Cortex of kidney (tissue), 1 donor: Measurements from ENCODE around the gene MYO7A.

Source experiments
- DNase-seq: peaks from one replicate; lab custom pipeline; 2025; lab: John Stamatoyannopoulos, UW

The MYO7A gene

GRCh38 chr11:77213589-77214428 is 85.8 kb downstream of the MYO7A start:
- no peak for DNase-seq

DNA sequence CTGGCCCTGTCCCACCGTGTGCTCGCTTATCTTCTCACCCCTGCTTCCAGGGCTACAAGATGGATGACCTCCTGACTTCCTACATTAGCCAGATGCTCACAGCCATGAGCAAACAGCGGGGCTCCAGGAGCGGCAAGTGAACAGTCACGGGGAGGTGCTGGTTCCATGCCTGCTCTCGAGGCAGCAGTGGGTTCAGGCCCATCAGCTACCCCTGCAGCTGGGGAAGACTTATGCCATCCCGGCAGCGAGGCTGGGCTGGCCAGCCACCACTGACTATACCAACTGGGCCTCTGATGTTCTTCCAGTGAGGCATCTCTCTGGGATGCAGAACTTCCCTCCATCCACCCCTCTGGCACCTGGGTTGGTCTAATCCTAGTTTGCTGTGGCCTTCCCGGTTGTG is 86.5 kb downstream of the MYO7A start:
- no peak for DNase-seq

GRCh38 chr11:77215106-77215505 is 87.1 kb downstream of the MYO7A start:
- DNase-seq: no peak

DNA sequence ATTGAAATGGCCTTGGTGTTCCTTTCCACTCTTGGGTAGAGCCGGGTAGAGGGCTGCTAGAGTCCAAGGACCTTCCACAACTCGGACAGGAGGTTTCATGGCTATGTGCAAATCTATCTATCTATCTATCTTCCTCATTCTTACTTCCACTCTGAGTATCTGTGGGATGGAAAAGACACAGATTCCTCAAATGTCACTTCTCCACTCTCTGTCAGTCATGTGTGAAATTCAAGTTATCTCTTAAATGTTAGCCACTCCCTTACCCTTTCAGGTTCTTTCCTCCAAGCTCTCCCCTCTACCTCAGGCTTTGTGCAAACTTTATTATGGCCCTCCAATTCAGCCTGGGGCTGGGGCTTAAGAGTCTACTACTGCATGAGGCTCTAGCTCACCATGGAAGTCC is 89.1 kb downstream of the MYO7A start:
- DNase-seq: no peak

DNA sequence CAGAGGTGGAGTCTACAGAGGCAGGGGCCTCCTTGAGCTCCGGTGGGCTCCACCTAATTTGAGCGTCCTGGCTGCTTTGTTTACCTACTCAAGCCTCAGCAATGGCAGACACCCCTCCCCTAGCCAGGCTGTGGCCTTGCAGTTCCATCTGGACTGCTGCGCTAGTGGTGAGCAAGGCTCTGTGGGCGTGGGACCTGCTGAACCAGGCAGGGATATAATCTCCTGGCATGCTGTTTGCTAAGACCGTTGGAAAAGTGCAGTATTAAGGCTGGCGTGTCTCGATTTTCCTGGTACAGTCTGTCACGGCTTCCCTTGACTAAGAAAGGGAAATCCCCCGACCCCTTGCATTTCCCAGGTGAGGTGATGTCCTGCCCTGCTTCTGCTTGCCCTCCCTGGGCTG is 95.8 kb downstream of the MYO7A start:
- no peak for DNase-seq

DNA sequence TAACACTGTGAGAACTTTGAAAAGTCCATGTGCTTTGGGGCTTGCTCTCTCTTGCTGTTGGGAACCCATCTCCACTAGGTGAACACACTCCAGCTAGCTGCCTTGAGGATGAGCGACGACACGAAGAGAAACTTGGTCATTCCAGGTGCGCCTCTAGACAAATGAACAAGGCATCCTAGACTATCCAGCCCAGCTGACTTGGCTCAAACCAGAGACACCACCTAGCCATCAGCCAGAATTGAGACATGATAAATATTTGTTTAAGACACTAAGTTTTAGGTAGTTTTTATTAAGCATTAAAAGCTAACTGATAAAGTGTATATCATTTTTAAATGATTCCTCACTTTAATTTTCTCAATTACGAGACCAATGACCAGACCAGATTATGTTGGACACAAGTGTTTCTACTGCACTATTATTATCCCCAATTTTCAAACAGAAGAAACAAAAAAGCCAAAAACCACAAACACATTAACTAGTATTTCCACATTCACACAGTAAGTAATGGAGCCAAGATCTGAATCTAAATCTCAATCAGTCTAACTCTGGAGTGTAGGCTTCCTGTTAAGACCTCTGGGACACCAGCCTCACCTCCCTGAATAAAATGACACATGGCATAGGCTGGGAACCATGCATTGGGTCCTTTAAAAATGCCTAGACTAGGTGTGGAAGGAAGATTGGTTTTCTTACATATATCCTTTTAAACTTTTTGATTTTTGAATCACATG is 103.0 kb downstream of the MYO7A start:
- no peak for DNase-seq

GRCh38 chr11:77231800-77232199 is 103.8 kb downstream of the MYO7A start:
- DNase-seq: no peak

- no peak for DNase-seq
Measured at GRCh38 chr11:77232242-77232641, 104.2 kb downstream of the MYO7A start.

DNA sequence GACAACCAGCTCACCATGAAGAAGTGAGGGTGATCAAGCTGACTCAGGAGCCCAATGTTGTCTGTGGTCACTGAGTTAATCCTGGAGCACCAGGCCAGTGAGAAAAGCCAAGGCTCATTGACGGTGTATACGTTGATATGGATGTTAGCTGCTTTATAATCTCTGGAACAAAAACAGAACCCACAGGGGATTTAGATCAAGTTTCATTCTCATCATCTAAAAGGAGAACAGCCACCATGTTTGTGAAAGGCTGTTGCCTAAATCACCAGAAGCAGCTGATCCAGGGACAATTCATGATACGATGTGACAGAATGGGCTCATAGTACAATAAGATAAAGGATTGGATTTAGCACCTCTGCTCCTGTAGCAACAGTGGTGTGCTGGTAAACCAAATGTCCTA is 105.0 kb downstream of the MYO7A start:
- DNase-seq: no peak

DNA sequence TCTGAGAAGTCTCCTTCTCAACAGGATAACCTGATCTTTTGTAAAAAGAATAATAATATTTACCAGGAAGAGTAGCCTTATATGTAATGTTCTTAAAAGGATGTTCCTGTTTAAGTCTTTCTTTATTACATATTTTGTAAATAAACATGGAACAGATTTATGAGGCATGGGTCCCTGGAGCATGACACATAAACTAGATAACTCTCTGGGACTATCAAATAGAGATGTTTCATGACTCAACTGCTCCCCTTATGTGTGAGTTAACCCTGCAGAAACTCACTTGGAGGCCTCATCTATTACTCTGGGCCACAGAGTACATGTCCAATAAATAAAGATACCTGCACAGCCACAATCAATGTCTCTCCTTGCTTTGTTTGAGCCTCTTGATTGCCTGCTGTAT is 108.9 kb downstream of the MYO7A start:
- no peak for DNase-seq

DNA sequence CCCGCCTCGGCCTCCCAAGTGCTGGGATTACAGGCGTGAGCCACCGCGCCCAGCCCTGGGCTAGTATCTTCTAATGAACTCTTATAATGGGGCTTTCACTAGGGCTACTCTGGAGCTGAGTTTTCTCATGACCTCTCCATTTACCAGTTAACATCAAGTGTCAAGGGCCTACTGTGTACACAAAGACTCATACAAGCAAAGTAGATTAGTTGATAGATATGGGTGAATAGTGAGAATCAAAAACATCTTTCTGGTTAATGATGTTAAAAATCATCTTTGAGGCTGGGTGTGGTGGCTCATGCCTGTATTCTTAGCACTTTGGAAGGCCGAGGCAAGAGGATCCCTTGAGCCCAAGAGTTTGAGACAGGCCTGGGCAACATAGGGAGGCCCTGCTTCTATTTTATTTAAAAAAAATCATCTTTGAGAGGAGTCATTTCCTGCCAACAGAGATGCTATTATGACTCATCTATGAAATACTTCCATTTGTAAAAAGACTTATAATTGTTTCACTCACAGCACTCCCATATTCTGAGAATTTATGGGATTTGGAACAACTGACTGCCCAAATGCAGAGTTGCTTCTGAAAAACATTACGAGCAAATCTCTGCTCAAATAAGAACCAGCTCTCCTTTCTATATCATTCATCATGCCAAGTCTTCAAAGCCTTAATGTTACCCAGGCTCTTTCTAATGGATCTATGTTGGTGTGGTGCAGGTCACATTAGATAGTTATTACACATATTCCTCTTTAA is 116.4 kb downstream of the MYO7A start:
- DNase-seq: no peak

GRCh38 chr11:77249427-77249826 is 121.4 kb downstream of the MYO7A start:
- DNase-seq: no peak

DNA sequence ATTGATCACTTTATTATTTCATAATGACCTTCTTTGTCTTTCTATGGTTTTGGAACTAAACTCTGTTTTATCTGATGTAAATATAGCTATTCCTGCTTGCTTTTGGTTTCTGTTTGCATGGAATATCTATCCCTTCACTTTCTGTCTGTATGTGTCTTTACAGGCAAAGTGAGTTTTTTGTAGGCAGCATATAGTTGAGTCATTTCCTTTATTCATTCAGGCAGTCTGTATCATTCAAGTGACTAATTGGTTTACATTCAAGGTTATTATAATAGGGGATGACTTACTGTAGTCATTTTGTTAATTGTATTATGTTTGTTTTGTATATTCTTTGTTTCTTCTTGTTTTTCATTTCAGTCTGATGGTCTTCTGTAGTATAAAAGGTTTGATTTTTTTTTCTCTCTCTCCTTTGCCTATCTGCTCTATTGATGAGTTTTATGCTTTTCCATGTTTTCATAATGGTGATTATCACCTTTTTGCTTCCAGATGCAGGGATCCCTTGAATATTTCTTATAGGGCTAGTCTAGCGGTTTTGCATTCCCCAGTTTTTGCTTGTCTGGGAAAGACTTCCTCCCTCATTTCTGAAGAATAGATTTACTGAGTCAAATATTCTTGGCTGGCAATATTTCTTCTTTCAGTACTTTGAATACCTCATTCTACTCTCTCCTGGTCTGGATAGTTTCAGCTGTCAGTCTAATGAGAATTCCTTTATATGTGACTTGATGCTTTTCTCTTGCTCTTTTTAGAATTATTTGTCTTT is 123.0 kb downstream of the MYO7A start:
- DNase-seq: no peak

- no peak for DNase-seq
Measured at GRCh38 chr11:77252555-77253270, 124.7 kb downstream of the MYO7A start.

- no peak for DNase-seq
Measured at GRCh38 chr11:77253690-77254089, 125.6 kb downstream of the MYO7A start.

DNA sequence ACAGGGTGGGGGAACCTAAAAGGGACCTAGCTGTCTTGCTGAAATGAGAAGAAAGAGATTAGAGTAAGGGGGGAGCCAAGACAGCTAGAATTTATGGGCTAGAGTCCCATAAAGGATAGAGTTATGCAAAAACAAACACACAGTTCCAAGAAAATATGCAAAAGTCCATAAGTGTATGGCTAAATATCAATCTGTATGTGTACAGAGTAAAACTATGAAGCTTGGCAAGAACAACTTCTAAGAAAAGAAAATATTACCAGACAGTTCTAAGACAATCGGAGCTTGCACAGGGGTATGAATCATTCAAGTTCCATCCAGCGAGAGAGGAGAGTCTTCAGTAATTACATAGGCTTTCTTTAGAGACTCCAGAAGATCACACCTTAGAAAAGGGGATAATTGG is 131.6 kb downstream of the MYO7A start:
- DNase-seq: no peak

DNA sequence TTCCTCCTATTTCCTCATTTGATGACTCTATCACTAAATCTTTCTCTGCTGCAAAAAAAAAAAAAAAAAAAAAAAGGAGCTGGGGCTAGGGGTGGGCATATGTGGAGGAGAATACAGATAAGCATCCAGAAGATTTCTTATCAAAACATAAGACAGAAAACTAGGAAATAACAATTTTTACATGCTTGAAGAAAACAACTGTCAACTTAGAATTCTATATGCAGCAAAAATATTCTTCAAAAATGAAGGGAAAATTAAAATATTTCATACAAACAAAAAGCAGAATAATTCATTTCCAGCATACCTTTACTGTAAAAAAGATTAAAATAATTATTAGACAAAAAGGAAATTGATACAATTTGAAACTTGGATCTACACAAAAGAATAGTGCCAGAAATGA is 134.8 kb downstream of the MYO7A start:
- DNase-seq: no peak
